ENCODE measurements around the gene NCBP1. TPM values are rescaled to one million over a fixed set of nuclear protein-coding genes. Genes with fewer than 3 reads are reported as not detected.

The NCBP1 gene
- total and polyA plus RNA-seq, 9 of the 15 experiments (the other 6 are each of a cell fraction or from before 2014, with no cell fraction given) = 29.4 to 69.7 (median 57.5) TPM

DNA sequence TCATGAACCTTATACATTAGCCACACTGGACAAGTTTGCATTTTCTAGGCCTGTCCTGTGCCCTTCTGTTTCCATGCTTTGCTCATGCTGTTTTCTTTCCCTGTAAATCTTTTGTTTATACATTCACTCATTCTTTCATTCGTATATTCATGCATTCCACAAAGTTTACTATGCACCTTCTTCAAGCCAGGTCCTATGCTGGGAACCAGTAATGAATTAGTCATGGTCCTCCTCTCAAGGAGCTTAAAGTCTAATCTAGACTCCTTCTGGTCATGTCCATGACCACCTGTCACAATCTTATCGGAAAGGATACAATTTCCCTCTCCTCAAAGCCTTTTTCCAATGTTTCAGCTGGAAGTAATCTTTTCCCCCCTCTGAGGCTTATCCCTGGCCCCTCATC, 72.6 kb downstream of the NCBP1 start:
- 0% methylated on average over 2 of the region's 2 CpGs for WGBS (ENCODE audit: insufficient coverage, low coverage, missing lambda C conversion rate)
- H3K9me3 ChIP-seq (replicated peaks; ENCODE audit: control insufficient read depth, insufficient read depth, low read depth, low read length) = no peaks in the 10 kb centered on the region
- H3K4me3 ChIP-seq = no peak overlapping the region
- BruUV-seq (replicated peaks) = no TSS peak
- H3K9ac ChIP-seq (ENCODE audit: insufficient read depth in 1 of 2, low read depth in 2 of 2, low read length in 2 of 2) = no peak overlapping the region
- intact Hi-C loops (cut with micrococcal nuclease) (no loop called here), in situ Hi-C loops (cut with MboI) (no loop called here)
- H3K9me1 ChIP-seq (ENCODE audit: control insufficient read depth, insufficient read depth, low read length) = no peaks in the 10 kb centered on the region
- H3K27me3 ChIP-seq (ENCODE audit: control insufficient read depth in 2 of 2, insufficient read depth in 2 of 2, low read length in 2 of 2) = peaks cover 0 to 5% of the 10 kb centered on the region in 2 experiments; a peak in 1 of 5 replicates
- no peak for FAIRE-seq
- no peak overlapping the region for H3K27ac ChIP-seq (ENCODE audit: extremely low read depth, low read depth, low read length)
- no peaks in the 10 kb centered on the region for H3K79me2 ChIP-seq (ENCODE audit: control insufficient read depth, insufficient read depth, low read length)
- H2AFZ ChIP-seq (ENCODE audit: low read depth, low read length) = no peak overlapping the region
- H4K20me1 ChIP-seq (replicated peaks; ENCODE audit: control insufficient read depth, insufficient read depth, low read length) = no peaks in the 10 kb centered on the region
- H3K36me3 ChIP-seq (ENCODE audit: control insufficient read depth, insufficient read depth, low read length) = no peaks in the 10 kb centered on the region
- H3K4me1 ChIP-seq (replicated peaks in 1 of 2; ENCODE audit: control insufficient read depth in 2 of 2, insufficient read depth in 2 of 2, low read length in 2 of 2) = peaks cover 0 to 15% of the 10 kb centered on the region in 2 experiments; a peak in 4 of 5 replicates
- ChIA-PET CTCF (ENCODE audit: low intra/inter-chr PET ratio) (no interaction called here), POLR2A (interaction anchor here (1.7 to 2.7 kb wide), 2 partner anchors 9 to 10 kb away, joined by 6 to 11 read pairs; partner anchors contain the start of gene XPA)
- DNase-seq (ENCODE audit: extremely low read depth in 1 of 4, low spot score in 3 of 4) = no peak
- ATAC-seq = no peak
- H3K4me2 ChIP-seq (ENCODE audit: insufficient read depth, low read length) = no peak overlapping the region
- no peak for TF ChIP-seq PHB (CRISPR knock-in tag; IDR thresholded peaks at IDR 0.05)
- TF ChIP-seq MIER1 (IDR thresholded peaks at IDR 0.05; ENCODE audit: low read depth) = no peak
- TF ChIP-seq, protein P1, sequence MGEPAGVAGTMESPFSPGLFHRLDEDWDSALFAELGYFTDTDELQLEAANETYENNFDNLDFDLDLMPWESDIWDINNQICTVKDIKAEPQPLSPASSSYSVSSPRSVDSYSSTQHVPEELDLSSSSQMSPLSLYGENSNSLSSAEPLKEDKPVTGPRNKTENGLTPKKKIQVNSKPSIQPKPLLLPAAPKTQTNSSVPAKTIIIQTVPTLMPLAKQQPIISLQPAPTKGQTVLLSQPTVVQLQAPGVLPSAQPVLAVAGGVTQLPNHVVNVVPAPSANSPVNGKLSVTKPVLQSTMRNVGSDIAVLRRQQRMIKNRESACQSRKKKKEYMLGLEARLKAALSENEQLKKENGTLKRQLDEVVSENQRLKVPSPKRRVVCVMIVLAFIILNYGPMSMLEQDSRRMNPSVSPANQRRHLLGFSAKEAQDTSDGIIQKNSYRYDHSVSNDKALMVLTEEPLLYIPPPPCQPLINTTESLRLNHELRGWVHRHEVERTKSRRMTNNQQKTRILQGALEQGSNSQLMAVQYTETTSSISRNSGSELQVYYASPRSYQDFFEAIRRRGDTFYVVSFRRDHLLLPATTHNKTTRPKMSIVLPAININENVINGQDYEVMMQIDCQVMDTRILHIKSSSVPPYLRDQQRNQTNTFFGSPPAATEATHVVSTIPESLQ (CRISPR knock-in tag; IDR thresholded peaks at IDR 0.05) = no peak
- TF ChIP-seq PHF20 (IDR thresholded peaks at IDR 0.05; ENCODE audit: partially characterized antibody) = no peak
- no peak for TF ChIP-seq ZNF253 (CRISPR knock-in tag; conservative IDR thresholded peaks at IDR 0.05)
- TF ChIP-seq RAD21 (CRISPR knock-in tag; conservative IDR thresholded peaks at IDR 0.05 in 1 of 2, IDR thresholded peaks at IDR 0.05 in 1 of 2) = no peak
- TF ChIP-seq, protein P2, sequence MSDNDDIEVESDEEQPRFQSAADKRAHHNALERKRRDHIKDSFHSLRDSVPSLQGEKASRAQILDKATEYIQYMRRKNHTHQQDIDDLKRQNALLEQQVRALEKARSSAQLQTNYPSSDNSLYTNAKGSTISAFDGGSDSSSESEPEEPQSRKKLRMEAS (CRISPR knock-in tag; IDR thresholded peaks at IDR 0.05) = no peak
- TF ChIP-seq, protein P3, sequence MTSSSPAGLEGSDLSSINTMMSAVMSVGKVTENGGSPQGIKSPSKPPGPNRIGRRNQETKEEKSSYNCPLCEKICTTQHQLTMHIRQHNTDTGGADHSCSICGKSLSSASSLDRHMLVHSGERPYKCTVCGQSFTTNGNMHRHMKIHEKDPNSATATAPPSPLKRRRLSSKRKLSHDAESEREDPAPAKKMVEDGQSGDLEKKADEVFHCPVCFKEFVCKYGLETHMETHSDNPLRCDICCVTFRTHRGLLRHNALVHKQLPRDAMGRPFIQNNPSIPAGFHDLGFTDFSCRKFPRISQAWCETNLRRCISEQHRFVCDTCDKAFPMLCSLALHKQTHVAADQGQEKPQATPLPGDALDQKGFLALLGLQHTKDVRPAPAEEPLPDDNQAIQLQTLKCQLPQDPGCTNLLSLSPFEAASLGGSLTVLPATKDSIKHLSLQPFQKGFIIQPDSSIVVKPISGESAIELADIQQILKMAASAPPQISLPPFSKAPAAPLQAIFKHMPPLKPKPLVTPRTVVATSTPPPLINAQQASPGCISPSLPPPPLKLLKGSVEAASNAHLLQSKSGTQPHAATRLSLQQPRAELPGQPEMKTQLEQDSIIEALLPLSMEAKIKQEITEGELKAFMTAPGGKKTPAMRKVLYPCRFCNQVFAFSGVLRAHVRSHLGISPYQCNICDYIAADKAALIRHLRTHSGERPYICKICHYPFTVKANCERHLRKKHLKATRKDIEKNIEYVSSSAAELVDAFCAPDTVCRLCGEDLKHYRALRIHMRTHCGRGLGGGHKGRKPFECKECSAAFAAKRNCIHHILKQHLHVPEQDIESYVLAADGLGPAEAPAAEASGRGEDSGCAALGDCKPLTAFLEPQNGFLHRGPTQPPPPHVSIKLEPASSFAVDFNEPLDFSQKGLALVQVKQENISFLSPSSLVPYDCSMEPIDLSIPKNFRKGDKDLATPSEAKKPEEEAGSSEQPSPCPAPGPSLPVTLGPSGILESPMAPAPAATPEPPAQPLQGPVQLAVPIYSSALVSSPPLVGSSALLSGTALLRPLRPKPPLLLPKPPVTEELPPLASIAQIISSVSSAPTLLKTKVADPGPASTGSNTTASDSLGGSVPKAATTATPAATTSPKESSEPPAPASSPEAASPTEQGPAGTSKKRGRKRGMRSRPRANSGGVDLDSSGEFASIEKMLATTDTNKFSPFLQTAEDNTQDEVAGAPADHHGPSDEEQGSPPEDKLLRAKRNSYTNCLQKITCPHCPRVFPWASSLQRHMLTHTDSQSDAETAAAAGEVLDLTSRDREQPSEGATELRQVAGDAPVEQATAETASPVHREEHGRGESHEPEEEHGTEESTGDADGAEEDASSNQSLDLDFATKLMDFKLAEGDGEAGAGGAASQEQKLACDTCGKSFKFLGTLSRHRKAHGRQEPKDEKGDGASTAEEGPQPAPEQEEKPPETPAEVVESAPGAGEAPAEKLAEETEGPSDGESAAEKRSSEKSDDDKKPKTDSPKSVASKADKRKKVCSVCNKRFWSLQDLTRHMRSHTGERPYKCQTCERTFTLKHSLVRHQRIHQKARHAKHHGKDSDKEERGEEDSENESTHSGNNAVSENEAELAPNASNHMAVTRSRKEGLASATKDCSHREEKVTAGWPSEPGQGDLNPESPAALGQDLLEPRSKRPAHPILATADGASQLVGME (CRISPR knock-in tag; IDR thresholded peaks at IDR 0.05) = no peak
- TF ChIP-seq GTF2F1 (IDR thresholded peaks at IDR 0.05; ENCODE audit: low read depth, low read length) = no peak
